ENCODE measurements around the gene PTER. TPM values are rescaled to one million over a fixed set of nuclear protein-coding genes. Genes with fewer than 3 reads are reported as not detected.

The PTER gene
- total RNA-seq, 1 donor from 2014 or later, result 9.9 TPM

- H3K27me3 ChIP-seq (ENCODE audit: control insufficient read depth in 3 of 3, insufficient read depth in 3 of 3, low read length in 3 of 3), result no peaks in the 10 kb centered on the region
- H3K27ac ChIP-seq (ENCODE audit: low read depth, low read length), result peak overlapping the region; percentile 36
- peak overlapping the region in 2 of 3 donors; percentile 84 to 92 for H3K9ac ChIP-seq (ENCODE audit: low read depth in 1 of 3, low read length in 3 of 3)
- H3K4me3 ChIP-seq (ENCODE audit: low read length in 3 of 3), result peak overlapping the region; percentile 80 to 92 (median 90)
- H3K9me3 ChIP-seq (ENCODE audit: control insufficient read depth in 3 of 3, low read length in 3 of 3), result no peaks in the 10 kb centered on the region
- peaks cover 0 to 2% (median 2%) of the 10 kb centered on the region in 3 donors for H3K36me3 ChIP-seq (ENCODE audit: control insufficient read depth in 3 of 3, insufficient read depth in 3 of 3, low read length in 3 of 3)
- peaks cover 9 to 29% (median 13%) of the 10 kb centered on the region in 3 donors for H3K4me1 ChIP-seq (ENCODE audit: control insufficient read depth in 3 of 3, insufficient read depth in 3 of 3, low read length in 3 of 3)
These were observed 448 bp upstream of the PTER start for GRCh38 chr10:16436367-16436757.

- Histone ChIP-seq H3K27me3 (ENCODE audit: control insufficient read depth in 3 of 3, insufficient read depth in 3 of 3, low read length in 3 of 3) (no peaks in the 10 kb centered on the region), H3K9ac (ENCODE audit: low read depth in 1 of 3, low read length in 3 of 3) (peak overlapping the region; percentile 78 to 92 (median 84)), H3K27ac (ENCODE audit: low read depth, low read length) (peak overlapping the region; percentile 79), H3K36me3 (ENCODE audit: control insufficient read depth in 3 of 3, insufficient read depth in 3 of 3, low read length in 3 of 3) (peaks cover 0 to 2% (median 2%) of the 10 kb centered on the region in 3 donors), H3K4me1 (ENCODE audit: control insufficient read depth in 3 of 3, insufficient read depth in 3 of 3, low read length in 3 of 3) (peaks cover 9 to 29% (median 13%) of the 10 kb centered on the region in 3 donors), H3K4me3 (ENCODE audit: low read length in 3 of 3) (peak overlapping the region; percentile 80 to 92 (median 90)), H3K9me3 (ENCODE audit: control insufficient read depth in 3 of 3, low read length in 3 of 3) (no peaks in the 10 kb centered on the region)
These were observed 707 bp downstream of the PTER start for GRCh38 chr10:16437540-16437894.

- Histone ChIP-seq H3K27me3 (ENCODE audit: control insufficient read depth in 3 of 3, insufficient read depth in 3 of 3, low read length in 3 of 3) (no peaks in the 10 kb centered on the region), H3K9me3 (ENCODE audit: control insufficient read depth in 3 of 3, low read length in 3 of 3) (no peaks in the 10 kb centered on the region), H3K9ac (ENCODE audit: low read depth in 1 of 3, low read length in 3 of 3) (no peak overlapping the region), H3K4me3 (ENCODE audit: low read length in 3 of 3) (no peak overlapping the region), H3K4me1 (ENCODE audit: control insufficient read depth in 3 of 3, insufficient read depth in 3 of 3, low read length in 3 of 3) (peaks cover 9 to 29% (median 13%) of the 10 kb centered on the region in 3 donors), H3K36me3 (ENCODE audit: control insufficient read depth in 3 of 3, insufficient read depth in 3 of 3, low read length in 3 of 3) (peaks cover 0 to 2% (median 2%) of the 10 kb centered on the region in 3 donors), H3K27ac (ENCODE audit: low read depth, low read length) (no peak overlapping the region)
These were observed 2.5 kb downstream of the PTER start for GRCh38 chr10:16439295-16439694.

- Histone ChIP-seq H3K36me3 (ENCODE audit: control insufficient read depth in 3 of 3, insufficient read depth in 3 of 3, low read length in 3 of 3) (peaks cover 0 to 3% (median 2%) of the 10 kb centered on the region in 3 donors), H3K4me3 (ENCODE audit: low read length in 3 of 3) (no peak overlapping the region), H3K27me3 (ENCODE audit: control insufficient read depth in 3 of 3, insufficient read depth in 3 of 3, low read length in 3 of 3) (no peaks in the 10 kb centered on the region), H3K27ac (ENCODE audit: low read depth, low read length) (no peak overlapping the region), H3K9ac (ENCODE audit: low read depth in 1 of 3, low read length in 3 of 3) (peak overlapping the region in 1 of 3 donors; percentile 39), H3K4me1 (ENCODE audit: control insufficient read depth in 3 of 3, insufficient read depth in 3 of 3, low read length in 3 of 3) (peaks cover 9 to 30% (median 13%) of the 10 kb centered on the region in 3 donors), H3K9me3 (ENCODE audit: control insufficient read depth in 3 of 3, low read length in 3 of 3) (no peaks in the 10 kb centered on the region)
These were observed 3.8 kb downstream of the PTER start for GRCh38 chr10:16440396-16441133.

- no peak overlapping the region for H3K27ac ChIP-seq (ENCODE audit: low read depth, low read length)
- peaks cover 9 to 35% (median 13%) of the 10 kb centered on the region in 3 donors for H3K4me1 ChIP-seq (ENCODE audit: control insufficient read depth in 3 of 3, insufficient read depth in 3 of 3, low read length in 3 of 3)
- H3K9me3 ChIP-seq (ENCODE audit: control insufficient read depth in 3 of 3, low read length in 3 of 3), result no peaks in the 10 kb centered on the region
- peaks cover 0 to 4% (median 2%) of the 10 kb centered on the region in 3 donors for H3K36me3 ChIP-seq (ENCODE audit: control insufficient read depth in 3 of 3, insufficient read depth in 3 of 3, low read length in 3 of 3)
- no peak overlapping the region for H3K4me3 ChIP-seq (ENCODE audit: low read length in 3 of 3)
- H3K9ac ChIP-seq (ENCODE audit: low read depth in 1 of 3, low read length in 3 of 3), result peak overlapping the region in 1 of 3 donors; percentile 24
- H3K27me3 ChIP-seq (ENCODE audit: control insufficient read depth in 3 of 3, insufficient read depth in 3 of 3, low read length in 3 of 3), result no peaks in the 10 kb centered on the region
These were observed 4.5 kb downstream of the PTER start for GRCh38 chr10:16441173-16441840.

GRCh38 chr10:16442914-16443313, 6.1 kb downstream of the PTER start:
- Histone ChIP-seq H3K27ac (ENCODE audit: low read depth, low read length) (no peak overlapping the region), H3K4me1 (ENCODE audit: control insufficient read depth in 3 of 3, insufficient read depth in 3 of 3, low read length in 3 of 3) (peaks cover 9 to 23% (median 9%) of the 10 kb centered on the region in 3 donors), H3K27me3 (ENCODE audit: control insufficient read depth in 3 of 3, insufficient read depth in 3 of 3, low read length in 3 of 3) (no peaks in the 10 kb centered on the region), H3K4me3 (ENCODE audit: low read length in 3 of 3) (no peak overlapping the region), H3K9ac (ENCODE audit: low read depth in 1 of 3, low read length in 3 of 3) (no peak overlapping the region), H3K9me3 (ENCODE audit: control insufficient read depth in 3 of 3, low read length in 3 of 3) (no peaks in the 10 kb centered on the region), H3K36me3 (ENCODE audit: control insufficient read depth in 3 of 3, insufficient read depth in 3 of 3, low read length in 3 of 3) (peaks cover 0 to 4% (median 2%) of the 10 kb centered on the region in 3 donors)

- H3K9ac ChIP-seq (ENCODE audit: low read depth in 1 of 3, low read length in 3 of 3), result no peak overlapping the region
- no peaks in the 10 kb centered on the region for H3K9me3 ChIP-seq (ENCODE audit: control insufficient read depth in 3 of 3, low read length in 3 of 3)
- no peak overlapping the region for H3K27ac ChIP-seq (ENCODE audit: low read depth, low read length)
- H3K4me3 ChIP-seq (ENCODE audit: low read length in 3 of 3), result no peak overlapping the region
- peaks cover 0 to 6% (median under 1%) of the 10 kb centered on the region in 3 donors for H3K4me1 ChIP-seq (ENCODE audit: control insufficient read depth in 3 of 3, insufficient read depth in 3 of 3, low read length in 3 of 3)
- H3K27me3 ChIP-seq (ENCODE audit: control insufficient read depth in 3 of 3, insufficient read depth in 3 of 3, low read length in 3 of 3), result no peaks in the 10 kb centered on the region
- H3K36me3 ChIP-seq (ENCODE audit: control insufficient read depth in 3 of 3, insufficient read depth in 3 of 3, low read length in 3 of 3), result peaks cover 0 to 4% (median 0%) of the 10 kb centered on the region in 3 donors
These were observed 9.1 kb downstream of the PTER start for GRCh38 chr10:16445770-16446469.

GRCh38 chr10:16449454-16449853, 12.6 kb downstream of the PTER start:
- Histone ChIP-seq H3K9me3 (ENCODE audit: control insufficient read depth in 3 of 3, low read length in 3 of 3) (no peaks in the 10 kb centered on the region), H3K36me3 (ENCODE audit: control insufficient read depth in 3 of 3, insufficient read depth in 3 of 3, low read length in 3 of 3) (peaks cover 0 to 4% (median 0%) of the 10 kb centered on the region in 3 donors), H3K27me3 (ENCODE audit: control insufficient read depth in 3 of 3, insufficient read depth in 3 of 3, low read length in 3 of 3) (no peaks in the 10 kb centered on the region), H3K27ac (ENCODE audit: low read depth, low read length) (no peak overlapping the region), H3K9ac (ENCODE audit: low read depth in 1 of 3, low read length in 3 of 3) (no peak overlapping the region), H3K4me3 (ENCODE audit: low read length in 3 of 3) (no peak overlapping the region), H3K4me1 (ENCODE audit: control insufficient read depth in 3 of 3, insufficient read depth in 3 of 3, low read length in 3 of 3) (peaks cover 0 to 6% (median 0%) of the 10 kb centered on the region in 3 donors)

- H3K27me3 ChIP-seq (ENCODE audit: control insufficient read depth in 3 of 3, insufficient read depth in 3 of 3, low read length in 3 of 3), result no peaks in the 10 kb centered on the region
- peaks cover 0 to 4% (median 0%) of the 10 kb centered on the region in 3 donors for H3K4me1 ChIP-seq (ENCODE audit: control insufficient read depth in 3 of 3, insufficient read depth in 3 of 3, low read length in 3 of 3)
- H3K36me3 ChIP-seq (ENCODE audit: control insufficient read depth in 3 of 3, insufficient read depth in 3 of 3, low read length in 3 of 3), result no peaks in the 10 kb centered on the region
- H3K4me3 ChIP-seq (ENCODE audit: low read length in 3 of 3), result no peak overlapping the region
- no peak overlapping the region for H3K9ac ChIP-seq (ENCODE audit: low read depth in 1 of 3, low read length in 3 of 3)
- H3K27ac ChIP-seq (ENCODE audit: low read depth, low read length), result no peak overlapping the region
- H3K9me3 ChIP-seq (ENCODE audit: control insufficient read depth in 3 of 3, low read length in 3 of 3), result no peaks in the 10 kb centered on the region
These were observed 21.6 kb downstream of the PTER start for GRCh38 chr10:16458166-16458955.
